LNCAP (cell line): ENCODE results near the gene TMBIM6.

Source experiments
- CTCF ChIP-seq: fragments of 450-650 bp; IDR thresholded peaks from 2 replicates; pipeline ENCODE4 v1.5.1; 2017; ENCODE audit warnings: mild to moderate bottlenecking

The TMBIM6 gene

GRCh38 chr12:49744363-49744885 is 3.1 kb downstream of the TMBIM6 start:
- TF ChIP-seq CTCF, result no peak

- TF ChIP-seq CTCF, result no peak
Observed at GRCh38 chr12:49748306-49748705, 6.9 kb downstream of the TMBIM6 start.

GRCh38 chr12:49748800-49749199 is 7.4 kb downstream of the TMBIM6 start:
- TF ChIP-seq CTCF, result no peak

GRCh38 chr12:49750027-49750995 is 9.0 kb downstream of the TMBIM6 start:
- TF ChIP-seq CTCF, result no peak

GRCh38 chr12:49750996-49751393 is 9.6 kb downstream of the TMBIM6 start:
- TF ChIP-seq CTCF, result no peak

- TF ChIP-seq CTCF, result no peak
Observed at GRCh38 chr12:49761677-49762467, 20.5 kb downstream of the TMBIM6 start.

- no peak for TF ChIP-seq CTCF
Observed at GRCh38 chr12:49762468-49762847, 21.1 kb downstream of the TMBIM6 start.
